Activated naive CD4-positive, alpha-beta T cell treated with anti-CD3 and anti-CD28 coated beads, Interleukin-2, amount 10 ng/mL, durations not matched to agents 7 days and 5 days (primary cell): ENCODE data around the gene LY6G5C.

ENCODE experiments used
- CTCF ChIA-PET: fragments of 350-600 bp; sonication (Branson Sonifier 250); formaldehyde crosslinking; loops from one replicate; lab custom pipeline; 2021; ENCODE audit warnings: antibody characterized with exemption; lab: Charles Lee
- DNase-seq: peaks from one replicate; pipeline ENCODE4 v3.0.0-alpha.2; 2020
- H3K27ac Mint-ChIP-seq: one replicate; pipeline ENCODE4 v1.8.0; 2021; ENCODE audit warnings: mild to moderate bottlenecking, moderate library complexity, mixed read lengths
- H3K27me3 Mint-ChIP-seq: one replicate; pipeline ENCODE4 v1.8.0; 2021; ENCODE audit warnings: mild to moderate bottlenecking, mixed read lengths
- H3K36me3 Mint-ChIP-seq: one replicate; pipeline ENCODE4 v1.8.0; 2021; ENCODE audit warnings: mixed read lengths
- H3K4me1 Mint-ChIP-seq: one replicate; pipeline ENCODE4 v1.8.0; 2021; ENCODE audit warnings: mixed read lengths
- H3K4me3 Mint-ChIP-seq: one replicate; pipeline ENCODE4 v1.8.0; 2021; ENCODE audit warnings: mild to moderate bottlenecking, moderate library complexity, mixed read lengths
- H3K9me3 Mint-ChIP-seq: one replicate; pipeline ENCODE4 v1.8.0; 2021; ENCODE audit warnings: mixed read lengths

The LY6G5C gene, protein sequence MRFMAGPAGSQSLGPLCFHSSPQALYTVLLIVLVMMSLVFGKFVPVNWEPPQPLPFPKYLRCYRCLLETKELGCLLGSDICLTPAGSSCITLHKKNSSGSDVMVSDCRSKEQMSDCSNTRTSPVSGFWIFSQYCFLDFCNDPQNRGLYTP

DNA sequence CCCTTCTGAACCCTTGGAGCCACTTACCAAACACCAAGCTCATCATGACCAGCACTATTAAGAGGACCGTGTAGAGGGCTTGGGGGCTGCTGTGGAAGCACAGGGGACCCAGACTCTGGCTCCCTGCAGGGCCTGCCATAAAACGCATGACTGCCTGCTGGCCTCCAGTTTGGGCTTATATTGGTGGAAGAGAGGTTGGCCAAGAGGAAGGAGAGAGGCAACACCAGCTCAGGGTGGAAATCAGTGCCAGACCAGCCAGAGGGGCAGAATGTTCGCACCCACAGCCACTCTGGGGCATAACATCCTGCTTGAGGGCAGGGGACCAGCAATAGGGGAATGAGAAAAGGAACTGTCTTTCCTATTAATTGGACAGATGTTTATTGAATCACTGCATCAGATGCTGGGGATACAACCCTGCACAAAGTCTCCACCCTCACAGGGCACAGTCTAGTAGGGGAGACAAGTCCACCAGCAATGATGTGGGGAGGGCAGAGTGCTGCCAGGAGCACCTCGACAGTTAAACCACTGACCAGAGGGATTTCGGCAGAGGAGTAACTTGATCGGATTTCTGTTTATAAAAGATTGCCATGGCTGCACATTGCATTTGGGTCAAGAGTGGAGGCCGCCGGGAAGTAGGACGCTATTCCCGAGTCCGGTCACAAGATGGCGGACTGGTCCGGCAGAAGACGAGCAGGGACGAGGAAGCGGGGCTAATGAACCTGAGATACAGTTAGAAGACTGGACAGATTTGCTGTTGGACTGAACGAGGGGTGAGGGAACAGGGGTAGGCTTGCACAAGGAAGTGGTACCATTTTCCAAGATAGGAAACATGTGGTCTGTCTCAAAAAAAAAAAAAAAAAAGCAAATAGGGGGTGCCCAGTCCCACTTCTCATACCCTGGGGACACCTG lies at the start of gene LY6G5C:
TSS of gene LY6G5C (minus strand) at position 842 of the 909 bp plus-strand sequence. CDS start at position 148, 694 bp downstream.
- peaks cover 7% of the 10 kb centered on the region for H3K36me3 Mint-ChIP-seq
- CTCF ChIA-PET = interaction anchor here (0.7 to 1.6 kb wide), 15 partner anchors 11 to 271 kb away, joined by 3 to 9 read pairs (median 3); partner anchors contain the start of gene HSPA1B
- peaks cover 14% of the 10 kb centered on the region for H3K27me3 Mint-ChIP-seq
- DNase-seq = peak; percentile 75
- no peaks in the 10 kb centered on the region for H3K9me3 Mint-ChIP-seq
- peak within 1 kb of the TSS; percentile 72 for H3K4me3 Mint-ChIP-seq
- H3K27ac Mint-ChIP-seq = peak within 1 kb of the TSS; percentile 12
- H3K4me1 Mint-ChIP-seq = peaks cover 37% of the 10 kb centered on the region

DNA sequence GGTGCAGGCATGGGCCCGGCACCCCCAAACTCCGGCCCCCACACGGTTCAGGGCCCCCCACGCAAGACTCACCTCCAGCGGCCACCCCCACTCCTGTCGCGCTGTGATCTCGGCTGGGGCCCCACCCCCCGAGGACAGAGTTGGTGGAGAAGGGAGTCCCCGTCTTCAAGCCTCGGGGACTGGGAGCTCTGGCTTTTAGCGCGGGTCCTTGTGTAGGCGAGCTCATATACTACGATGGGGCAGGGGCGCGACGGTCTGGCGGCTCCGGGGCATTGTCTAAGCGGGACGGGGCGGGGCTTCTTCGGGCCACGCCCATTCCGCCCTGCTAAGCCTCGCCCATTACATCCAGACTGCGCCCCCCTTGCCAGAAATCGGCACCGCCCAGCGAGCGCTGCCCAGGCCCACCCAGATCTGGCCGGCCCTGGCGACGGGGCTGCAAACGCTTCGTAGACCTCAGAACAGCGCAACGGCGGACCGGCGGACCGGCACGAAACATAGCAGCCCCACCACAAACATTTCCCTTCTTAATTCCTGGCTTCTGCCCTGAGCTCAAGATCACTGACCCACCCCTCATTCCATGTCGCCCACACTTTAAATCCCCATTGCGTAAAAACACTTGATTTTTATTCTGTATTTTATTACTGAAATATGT lies 49.2 kb upstream of the LY6G5C start:
- Mint-ChIP-seq H3K36me3 (peaks cover 67% of the 10 kb centered on the region), H3K27ac (peak overlapping the region; percentile 69), H3K9me3 (no peaks in the 10 kb centered on the region), H3K4me1 (peaks cover 78% of the 10 kb centered on the region), H3K27me3 (no peaks in the 10 kb centered on the region), H3K4me3 (peak overlapping the region; percentile 88)
- CTCF ChIA-PET = interaction anchor here (0.6 to 5.4 kb wide), 12 partner anchors 8 to 103 kb away, joined by 3 to 23 read pairs (median 5); partner anchors contain the start of genes GPANK1, HSPA1B, LSM2 and LY6G5C
- peak; percentile 74 for DNase-seq

DNA sequence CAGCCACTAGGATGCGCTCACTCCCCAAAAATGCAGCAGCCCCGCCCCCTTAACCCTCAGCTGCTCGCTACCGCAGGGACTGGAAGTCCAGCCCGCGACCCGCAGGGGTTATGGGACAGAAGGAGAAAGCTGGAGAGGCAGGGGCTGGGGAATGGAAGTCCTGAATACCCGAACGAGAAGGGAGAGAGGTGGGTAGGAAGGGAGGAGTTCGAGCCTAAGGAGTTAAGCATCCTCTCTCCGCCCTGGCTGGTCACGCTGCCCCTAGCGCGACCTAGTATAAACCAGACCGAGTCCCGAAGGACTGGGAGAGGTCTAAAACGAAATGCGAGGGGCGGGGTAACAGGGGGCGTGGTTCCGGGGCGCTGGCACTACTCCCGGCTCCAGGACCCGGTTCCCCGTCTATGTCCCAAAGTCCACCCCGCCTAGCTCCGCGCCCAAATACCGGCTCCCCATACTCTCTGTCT lies 48.7 kb upstream of the LY6G5C start:
- Mint-ChIP-seq H3K27me3 (no peaks in the 10 kb centered on the region), H3K27ac (peak overlapping the region; percentile 69), H3K9me3 (no peaks in the 10 kb centered on the region), H3K4me1 (peaks cover 77% of the 10 kb centered on the region), H3K36me3 (peaks cover 61% of the 10 kb centered on the region), H3K4me3 (peak overlapping the region; percentile 88)
- CTCF ChIA-PET = interaction anchor here (0.6 to 5.4 kb wide), 13 partner anchors 9 to 103 kb away, joined by 3 to 23 read pairs (median 5); partner anchors contain the start of genes GPANK1, HSPA1B, LSM2 and LY6G5C
- DNase-seq = peak; percentile 87

DNA sequence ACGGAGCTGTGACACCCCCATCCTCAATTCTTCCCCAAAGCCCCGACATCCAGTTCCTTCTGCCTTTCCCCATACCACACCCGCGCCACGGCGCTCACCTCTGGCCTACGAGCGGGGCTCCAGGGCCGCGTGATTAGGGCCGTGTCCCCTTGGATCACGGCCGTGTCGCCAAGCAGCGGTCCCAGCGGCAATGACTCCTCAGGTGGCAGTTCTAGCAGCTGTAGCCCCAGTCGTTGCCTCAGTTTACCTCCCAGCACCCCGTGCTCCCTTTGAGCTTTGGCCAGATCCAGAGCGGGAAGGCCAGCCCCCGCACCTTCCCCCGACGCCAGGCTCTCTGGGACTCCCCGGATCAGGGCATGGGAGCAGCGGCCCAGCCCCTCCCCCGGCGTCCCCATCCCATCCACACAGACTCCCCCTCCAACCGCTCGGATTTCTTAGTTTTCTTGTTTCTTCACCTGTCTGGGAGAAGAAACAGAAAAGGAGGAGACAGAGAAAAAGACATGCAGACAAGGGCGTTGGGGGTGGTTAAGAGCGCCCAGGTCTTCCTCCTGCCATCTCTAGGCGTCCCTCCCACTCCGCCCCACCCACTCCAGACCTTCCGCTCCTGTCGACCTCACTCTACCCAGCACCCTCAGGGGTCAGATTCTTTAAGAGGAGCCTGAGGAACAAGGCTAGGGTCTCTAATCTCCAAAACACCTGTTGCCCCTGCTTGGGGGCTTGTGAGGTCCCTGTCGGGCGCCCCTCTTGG lies 48.1 kb upstream of the LY6G5C start, which contains the start of gene DDAH2:
TSS of gene DDAH2 (minus strand) at position 533 of the 748 bp plus-strand sequence. CDS start at position 395, 138 bp downstream.
- Mint-ChIP-seq H3K4me1 (peaks cover 75% of the 10 kb centered on the region), H3K9me3 (no peaks in the 10 kb centered on the region), H3K36me3 (peaks cover 57% of the 10 kb centered on the region), H3K27me3 (no peaks in the 10 kb centered on the region), H3K4me3 (peak within 1 kb of the TSS; percentile 88), H3K27ac (peak within 1 kb of the TSS; percentile 90)
- no peak for DNase-seq
- CTCF ChIA-PET = interaction anchor here (0.6 to 5.4 kb wide), 10 partner anchors 9 to 104 kb away, joined by 3 to 23 read pairs (median 6); partner anchors contain the start of genes GPANK1, HSPA1B, LSM2 and MSH5

DNA sequence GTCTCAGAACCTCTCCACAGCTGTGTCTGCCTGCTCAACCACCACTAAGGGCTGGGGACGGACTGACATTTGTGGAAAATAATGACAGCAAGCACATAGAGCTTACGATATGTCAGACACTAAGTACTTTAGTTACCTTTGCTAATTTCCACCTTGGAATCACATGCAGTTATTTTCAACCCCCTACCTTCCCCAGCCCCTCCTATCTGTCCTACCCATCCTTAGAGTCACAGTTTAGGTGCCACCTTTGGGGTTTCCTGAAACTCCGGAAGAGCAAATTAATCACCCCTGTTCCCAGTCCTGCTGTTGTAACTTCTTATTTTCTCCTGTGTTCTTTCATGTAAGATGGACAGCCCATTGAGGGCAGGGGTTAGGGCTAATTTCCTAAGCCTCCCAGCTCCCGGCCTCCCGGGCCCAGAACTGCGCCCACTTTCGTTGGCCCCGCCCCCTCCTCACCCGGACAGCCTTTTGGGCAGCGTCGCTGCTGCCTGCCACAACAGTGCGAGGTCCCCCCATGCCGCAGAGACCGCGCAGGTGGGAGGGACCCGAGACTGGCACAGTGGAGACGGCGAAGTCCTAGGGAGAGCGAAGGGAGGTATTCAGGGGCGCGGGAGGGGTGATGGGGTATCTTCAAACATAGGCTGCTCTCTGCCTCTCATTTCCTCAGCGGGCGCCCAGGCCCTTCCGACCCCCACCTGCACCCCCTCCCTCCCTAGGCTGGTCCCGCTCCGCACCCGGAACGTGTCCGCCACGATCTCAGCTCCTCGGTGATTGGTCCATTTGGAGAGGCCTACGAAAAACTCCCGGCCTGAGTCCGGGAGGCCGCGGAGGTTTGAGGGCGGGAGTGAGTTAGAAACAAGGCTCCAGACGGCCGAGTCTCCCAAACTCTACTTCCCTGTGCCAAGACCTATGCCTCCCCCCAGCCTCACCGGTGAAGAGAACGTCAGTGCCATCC lies 47.1 kb upstream of the LY6G5C start:
- H3K4me1 Mint-ChIP-seq = peaks cover 71% of the 10 kb centered on the region
- no peaks in the 10 kb centered on the region for H3K9me3 Mint-ChIP-seq
- peak overlapping the region; percentile 90 for H3K27ac Mint-ChIP-seq
- peaks cover 47% of the 10 kb centered on the region for H3K36me3 Mint-ChIP-seq
- CTCF ChIA-PET = interaction anchor here (1.4 to 2.7 kb wide), 7 partner anchors 10 to 103 kb away, joined by 5 to 16 read pairs (median 9); partner anchors contain the start of genes ABHD16A, HSPA1A, HSPA1L and LSM2
- peak overlapping the region; percentile 88 for H3K4me3 Mint-ChIP-seq
- no peaks in the 10 kb centered on the region for H3K27me3 Mint-ChIP-seq
- DNase-seq = no peak

- Mint-ChIP-seq H3K27me3 (no peaks in the 10 kb centered on the region), H3K4me3 (peak overlapping the region; percentile 66), H3K36me3 (peaks cover 46% of the 10 kb centered on the region), H3K4me1 (peaks cover 71% of the 10 kb centered on the region), H3K27ac (peak overlapping the region; percentile 90), H3K9me3 (no peaks in the 10 kb centered on the region)
- DNase-seq = peak; percentile 51
- CTCF ChIA-PET = interaction anchor here (1.4 to 2.2 kb wide), 4 partner anchors 12 to 88 kb away, joined by 5 to 11 read pairs (median 7); partner anchors contain the start of genes ABHD16A, HSPA1A and HSPA1L
Measured at GRCh38 chr6:31727034-31727716, 46.3 kb upstream of the LY6G5C start.

- H3K4me1 Mint-ChIP-seq = peaks cover 60% of the 10 kb centered on the region
- no peak for DNase-seq
- peak overlapping the region; percentile 1 for H3K27ac Mint-ChIP-seq
- peaks cover 33% of the 10 kb centered on the region for H3K36me3 Mint-ChIP-seq
- no peaks in the 10 kb centered on the region for H3K9me3 Mint-ChIP-seq
- no peak overlapping the region for H3K4me3 Mint-ChIP-seq
- peaks cover 13% of the 10 kb centered on the region for H3K27me3 Mint-ChIP-seq
- CTCF ChIA-PET = interaction anchor here (1.0 to 2.1 kb wide), 4 partner anchors 13 to 44 kb away, joined by 3 to 6 read pairs (median 6); partner anchors contain the start of gene ABHD16A
Measured at GRCh38 chr6:31725502-31726350, 44.9 kb upstream of the LY6G5C start.

DNA sequence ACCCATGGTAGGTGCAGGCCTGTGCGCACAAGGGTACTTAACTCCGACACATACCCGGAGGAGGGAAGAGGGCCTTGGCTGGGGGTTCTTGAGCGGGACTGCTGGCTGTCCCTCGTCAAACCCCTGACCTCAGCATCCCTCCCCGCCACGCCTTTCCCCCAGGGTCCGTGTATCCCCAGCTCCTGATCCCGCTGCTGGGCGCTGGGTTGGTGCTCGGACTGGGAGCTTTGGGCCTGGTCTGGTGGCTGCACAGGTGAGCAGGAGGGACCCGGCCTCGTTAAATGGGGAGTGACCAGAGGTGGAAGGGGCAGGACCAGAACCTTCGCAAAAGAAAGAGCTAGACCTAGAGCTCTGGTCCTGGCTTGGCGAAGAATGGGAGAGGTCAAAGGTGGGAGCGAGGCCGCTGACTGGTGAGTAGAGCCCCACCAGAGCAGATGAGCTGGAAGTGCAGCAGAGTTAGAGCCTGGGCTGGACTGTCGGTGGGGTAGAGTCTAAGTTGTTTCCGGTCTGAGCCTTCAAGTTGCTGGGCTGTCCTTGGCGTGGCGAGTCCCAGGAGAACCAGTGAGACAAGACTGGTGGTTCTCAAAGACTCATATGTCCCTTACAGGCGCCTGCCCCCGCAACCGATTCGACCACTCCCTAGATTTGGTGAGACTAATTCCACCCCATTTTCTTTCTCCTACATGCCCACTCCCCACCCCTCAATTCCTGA lies 43.3 kb upstream of the LY6G5C start:
- no peak for DNase-seq
- no peak overlapping the region for H3K4me3 Mint-ChIP-seq
- no peak overlapping the region for H3K27ac Mint-ChIP-seq
- peaks cover 46% of the 10 kb centered on the region for H3K4me1 Mint-ChIP-seq
- peaks cover 23% of the 10 kb centered on the region for H3K36me3 Mint-ChIP-seq
- CTCF ChIA-PET = interaction anchor here (0.9 to 2.0 kb wide), 2 partner anchors 46 to 102 kb away, joined by 3 to 6 read pairs; no protein-coding TSS in a partner anchor
- H3K27me3 Mint-ChIP-seq = peaks cover 22% of the 10 kb centered on the region
- H3K9me3 Mint-ChIP-seq = no peaks in the 10 kb centered on the region

GRCh38 chr6:31723245-31723979 lies 42.5 kb upstream of the LY6G5C start, which contains the start of gene MPIG6B:
Gene MPIG6B, plus strand, starts transcription at chr6:31723373. Its CDS starts 11 bp downstream, at chr6:31723384.
- Mint-ChIP-seq H3K4me3 (no peak within 1 kb of the TSS), H3K4me1 (peaks cover 39% of the 10 kb centered on the region), H3K27ac (peak within 1 kb of the TSS; percentile 20), H3K36me3 (peaks cover 22% of the 10 kb centered on the region), H3K9me3 (no peaks in the 10 kb centered on the region), H3K27me3 (peaks cover 22% of the 10 kb centered on the region)
- CTCF ChIA-PET = interaction anchor here (0.9 kb wide), 1 partner anchor 103 kb away, joined by 3 read pairs; no protein-coding TSS in a partner anchor
- no peak for DNase-seq

GRCh38 chr6:31722173-31722572 lies 41.3 kb upstream of the LY6G5C start:
- DNase-seq = no peak
- CTCF ChIA-PET = interaction anchor here (1.3 kb wide), 1 partner anchor 48 kb away, joined by 3 read pairs; no protein-coding TSS in a partner anchor
- no peak overlapping the region for H3K27ac Mint-ChIP-seq
- peaks cover 15% of the 10 kb centered on the region for H3K36me3 Mint-ChIP-seq
- no peaks in the 10 kb centered on the region for H3K9me3 Mint-ChIP-seq
- peaks cover 28% of the 10 kb centered on the region for H3K4me1 Mint-ChIP-seq
- no peak overlapping the region for H3K4me3 Mint-ChIP-seq
- H3K27me3 Mint-ChIP-seq = peaks cover 29% of the 10 kb centered on the region
